ENCODE results near the gene ZNF768.
"Not testable (repeated sequence)": the region's sequence is repeated elsewhere in the genome, so short reads cannot be mapped to it uniquely, and the experiment has no call there.

ZNF768 gene

DNA sequence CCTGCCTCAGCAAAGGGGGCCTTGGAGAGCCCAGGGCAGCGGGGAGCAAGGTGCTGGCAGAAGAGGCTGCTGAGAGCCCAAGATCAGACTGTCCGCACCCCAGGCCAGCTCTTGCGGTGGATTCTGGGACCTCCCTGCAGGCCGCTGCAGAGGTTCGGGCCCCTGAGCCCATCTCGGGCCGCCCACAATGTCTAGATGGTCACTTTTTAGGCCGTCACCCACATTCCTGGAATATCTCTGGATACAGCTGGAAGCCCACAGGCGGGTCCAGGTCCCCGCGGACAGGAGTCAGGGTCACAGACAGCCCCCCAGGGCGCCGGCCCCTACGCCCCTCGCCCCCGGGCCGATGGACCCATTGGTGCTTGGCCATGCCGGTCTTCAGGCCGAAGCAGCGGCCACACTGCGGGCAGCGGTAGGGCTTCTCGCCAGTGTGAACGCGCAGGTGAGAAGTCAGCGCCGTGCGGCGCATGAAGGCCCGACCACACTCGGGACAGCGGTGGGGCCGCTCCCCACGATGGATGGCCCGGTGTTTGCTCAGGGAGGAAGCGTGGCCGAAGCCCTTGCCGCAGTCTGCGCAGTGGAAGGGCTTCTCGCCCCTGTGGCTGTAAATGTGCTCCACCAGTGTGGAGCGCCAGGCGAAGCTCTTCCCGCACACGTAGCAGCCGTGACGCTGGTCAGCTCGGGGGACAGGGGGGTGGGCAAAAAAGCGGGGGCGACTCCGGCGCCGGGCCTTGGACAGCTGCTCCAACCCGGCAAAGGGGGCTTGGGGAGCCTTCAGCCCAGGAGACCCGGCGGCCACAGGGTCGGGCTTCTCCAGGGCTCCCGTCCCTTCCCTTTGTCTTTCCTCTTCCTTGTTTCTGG is 6.1 kb upstream of the ZNF768 start:
- no peak for DNase-seq

DNA sequence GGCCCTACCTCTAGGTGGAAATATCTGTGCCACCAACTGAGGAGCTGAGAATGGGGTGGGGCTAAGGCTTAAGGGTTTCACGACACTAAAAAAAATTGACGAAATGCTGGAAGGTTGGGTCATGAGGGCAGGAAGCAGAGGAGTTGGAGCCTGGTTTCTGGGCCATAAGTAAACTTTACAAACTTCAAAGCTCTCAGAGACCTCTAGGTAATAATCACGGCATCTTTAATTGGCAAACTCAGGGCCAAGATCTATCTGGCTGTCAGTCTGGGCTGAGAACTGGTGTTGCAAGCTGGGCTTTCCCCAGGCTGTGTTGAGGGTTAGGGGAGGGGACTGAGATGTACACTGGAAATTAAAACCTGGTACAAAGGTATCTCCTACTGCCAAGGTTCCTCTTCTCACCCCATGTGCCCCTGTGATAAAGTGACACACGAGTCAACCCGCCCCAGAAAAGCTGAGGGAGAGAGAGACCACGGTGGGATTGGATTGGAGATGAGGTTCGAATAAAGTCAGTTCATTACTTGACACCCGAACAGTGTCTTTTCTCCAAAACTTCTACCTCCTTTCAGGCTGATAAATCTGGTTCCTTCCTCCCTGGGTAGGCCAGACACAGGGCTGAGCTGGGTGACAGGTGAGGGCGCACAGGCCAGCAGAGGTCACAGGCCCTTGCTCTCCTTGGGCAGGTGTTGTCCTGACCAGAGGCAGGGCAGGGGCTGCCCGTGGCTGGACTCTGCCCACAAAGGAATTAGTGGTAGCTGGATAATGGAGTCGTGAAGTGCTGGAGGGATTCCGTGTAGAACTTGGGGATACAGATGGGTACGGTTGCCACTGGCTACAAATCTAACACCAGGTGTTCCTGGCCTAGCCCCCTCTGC is 4.0 kb upstream of the ZNF768 start:
- DNase-seq, result no peak

DNA sequence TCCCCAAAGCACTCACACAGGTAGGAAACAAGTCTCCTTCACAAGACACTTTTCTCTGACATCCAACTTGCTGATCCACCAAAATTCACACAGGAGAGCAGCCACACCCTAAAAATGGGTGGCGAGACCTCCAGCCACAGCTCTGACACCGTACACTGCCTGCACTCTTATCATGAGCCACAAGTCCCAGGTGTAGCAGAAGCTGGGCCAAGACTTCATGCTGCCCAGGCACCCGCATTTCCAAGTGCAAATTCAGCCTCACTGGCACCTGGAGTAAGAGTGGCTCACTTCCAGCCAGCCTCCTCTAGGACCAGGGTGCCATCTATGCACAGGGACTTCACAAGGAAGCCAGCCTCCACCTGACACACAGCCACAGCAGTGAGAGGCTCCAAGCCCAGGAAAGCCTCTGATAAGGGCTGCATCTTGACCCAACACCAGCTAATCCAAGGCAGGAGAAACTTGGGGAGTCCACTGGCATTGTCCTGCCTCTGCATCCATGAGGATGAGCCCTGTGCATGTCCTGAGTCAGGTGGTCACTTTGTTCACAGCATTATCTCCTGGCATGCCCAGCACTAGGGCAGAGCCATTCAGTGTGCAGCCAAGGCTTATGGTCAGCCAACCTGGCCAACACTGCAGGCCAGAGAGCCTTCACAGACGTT is 2.6 kb upstream of the ZNF768 start:
- DNase-seq, result no peak

- DNase-seq, result peak; percentile 50
Measured at GRCh38 chr16:30527635-30528178, 1.3 kb upstream of the ZNF768 start.

DNA sequence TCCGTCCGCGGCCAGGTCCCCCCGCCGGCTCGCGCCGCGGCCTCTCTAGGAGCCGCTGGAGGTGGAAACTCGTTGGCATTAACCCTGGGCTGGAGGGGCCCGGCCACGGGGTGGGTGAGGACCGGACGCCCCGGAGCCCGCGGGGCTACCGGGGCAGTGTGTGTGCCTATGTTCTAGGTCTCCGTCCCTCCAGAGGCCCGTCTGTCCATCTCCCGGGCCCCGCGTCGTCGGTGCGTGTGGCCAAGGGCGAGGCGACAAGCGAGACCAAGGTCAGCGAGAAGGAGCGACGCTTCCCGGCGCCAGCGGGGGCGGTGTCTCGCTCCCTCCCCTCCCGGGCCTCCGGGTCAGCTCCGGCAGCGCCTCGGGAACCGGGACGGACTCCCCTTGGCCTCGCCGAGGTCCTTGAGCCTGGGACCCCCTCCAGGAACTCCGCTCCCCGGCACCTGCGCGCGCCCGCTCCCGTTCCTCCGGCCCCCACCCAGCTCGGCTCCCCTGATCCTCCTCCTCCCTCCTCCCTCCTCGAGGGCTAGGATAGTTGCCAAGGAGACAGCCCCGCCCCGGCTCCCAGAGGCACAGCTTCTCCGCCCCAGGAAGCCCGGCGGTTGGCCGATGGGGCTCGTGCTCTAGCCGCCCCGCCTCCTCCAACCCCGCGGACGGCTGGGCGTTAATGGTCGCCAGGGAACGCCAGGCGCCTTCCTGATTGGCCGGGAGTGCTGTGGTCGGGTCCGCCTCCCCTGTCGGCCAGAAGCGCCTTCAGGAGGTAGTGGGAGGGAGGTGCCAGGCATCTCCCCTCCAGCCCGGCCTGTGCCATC is 663 bp upstream of the ZNF768 start:
- peak; percentile 94 for DNase-seq

- no peak for DNase-seq
Measured at GRCh38 chr16:30525844-30526136, 576 bp downstream of the ZNF768 start.

- DNase-seq, result no peak
Measured at GRCh38 chr16:30524575-30525568, 1.5 kb downstream of the ZNF768 start.

DNA sequence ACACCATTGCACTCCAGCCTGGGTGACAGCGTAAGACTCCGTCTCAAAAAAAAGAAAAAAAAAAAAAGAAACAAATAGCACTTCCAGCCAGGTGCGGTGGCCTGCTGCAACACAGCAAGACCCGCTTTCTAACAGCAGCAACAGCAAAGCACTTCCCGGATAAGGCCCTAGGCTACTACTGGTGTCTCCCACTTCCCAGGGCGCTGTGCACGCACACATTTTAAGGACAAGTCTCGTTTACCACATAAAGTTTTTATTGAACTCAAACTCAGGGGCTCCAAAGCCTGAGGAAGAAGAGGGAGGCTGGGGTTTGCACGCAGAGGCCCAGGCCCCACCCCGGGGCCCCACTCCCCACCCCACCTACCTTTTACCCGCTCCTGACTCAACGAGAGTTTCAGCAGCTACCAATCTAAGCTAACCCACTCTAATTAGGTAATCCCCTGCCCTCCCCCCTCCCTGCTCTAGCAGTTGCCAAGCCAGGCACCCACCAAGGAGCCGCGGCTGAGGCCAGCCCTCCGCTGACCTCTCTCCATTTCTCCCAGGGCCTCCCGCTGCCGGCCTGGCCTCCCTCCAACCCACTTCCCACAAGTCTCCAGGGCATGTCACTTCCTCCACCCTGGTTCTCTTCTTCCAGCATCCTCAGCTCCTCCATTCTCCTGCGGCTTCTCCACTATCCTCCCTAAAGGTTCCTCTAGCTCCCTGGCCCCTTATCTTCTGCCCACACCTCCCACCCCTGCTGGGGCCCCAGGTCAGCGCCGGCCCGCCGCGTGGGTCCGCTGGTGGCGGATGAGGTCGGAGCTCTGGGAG is 2.4 kb downstream of the ZNF768 start:
- no peak for DNase-seq

DNA sequence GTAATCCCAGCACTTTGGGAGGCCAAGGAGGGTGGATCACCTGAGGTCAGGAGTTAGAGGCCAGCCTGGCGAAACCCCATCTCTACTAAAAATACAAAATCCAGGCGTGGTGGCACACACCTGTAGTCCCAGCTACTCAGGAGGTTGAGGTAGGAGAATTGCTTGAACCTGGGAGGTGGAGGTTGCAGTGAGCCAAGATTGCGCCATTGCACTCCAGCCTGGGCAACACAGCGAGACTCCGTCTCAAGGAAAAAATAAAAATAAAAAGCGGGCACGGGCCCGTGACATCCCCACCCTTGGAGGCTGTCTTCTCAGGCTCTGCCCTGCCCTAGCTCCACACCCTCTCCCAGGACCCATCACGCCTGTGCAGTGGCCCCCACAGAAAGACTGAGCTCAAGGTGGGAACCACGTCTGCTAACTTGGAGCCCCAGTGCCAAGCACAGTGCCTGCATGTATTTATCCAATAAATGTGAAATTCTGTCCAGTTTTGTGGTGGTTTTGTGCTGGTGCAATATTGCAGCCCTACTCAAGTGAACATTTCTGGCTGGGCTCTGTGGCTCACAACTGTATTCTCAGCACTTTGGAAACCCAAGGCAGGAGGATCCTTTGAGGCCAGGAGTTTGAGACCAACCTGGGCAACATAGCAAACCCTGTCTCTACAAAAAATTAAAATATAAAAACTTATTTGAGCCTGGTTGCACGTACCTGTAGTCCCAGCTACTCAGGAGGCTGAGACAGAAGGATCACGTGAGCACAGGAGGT is 3.5 kb downstream of the ZNF768 start:
- not testable (repeated sequence) for DNase-seq

GRCh38 chr16:30521873-30522641 is 4.3 kb downstream of the ZNF768 start:
- peak; percentile 2 for DNase-seq

DNA sequence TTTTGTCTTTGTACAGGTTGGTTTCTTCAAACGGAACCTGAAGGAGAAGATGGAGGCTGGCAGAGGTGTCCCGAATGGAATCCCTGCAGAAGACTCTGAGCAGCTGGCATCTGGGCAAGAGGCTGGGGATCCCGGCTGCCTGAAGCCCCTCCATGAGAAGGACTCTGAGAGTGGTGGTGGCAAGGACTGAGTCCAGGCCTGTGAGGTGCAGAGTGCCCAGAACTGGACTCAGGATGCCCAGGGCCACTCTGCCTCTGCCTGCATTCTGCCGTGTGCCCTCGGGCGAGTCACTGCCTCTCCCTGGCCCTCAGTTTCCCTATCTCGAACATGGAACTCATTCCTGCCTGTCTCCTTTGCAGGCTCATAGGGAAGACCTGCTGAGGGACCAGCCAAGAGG is 4.9 kb downstream of the ZNF768 start:
- no peak for DNase-seq

DNA sequence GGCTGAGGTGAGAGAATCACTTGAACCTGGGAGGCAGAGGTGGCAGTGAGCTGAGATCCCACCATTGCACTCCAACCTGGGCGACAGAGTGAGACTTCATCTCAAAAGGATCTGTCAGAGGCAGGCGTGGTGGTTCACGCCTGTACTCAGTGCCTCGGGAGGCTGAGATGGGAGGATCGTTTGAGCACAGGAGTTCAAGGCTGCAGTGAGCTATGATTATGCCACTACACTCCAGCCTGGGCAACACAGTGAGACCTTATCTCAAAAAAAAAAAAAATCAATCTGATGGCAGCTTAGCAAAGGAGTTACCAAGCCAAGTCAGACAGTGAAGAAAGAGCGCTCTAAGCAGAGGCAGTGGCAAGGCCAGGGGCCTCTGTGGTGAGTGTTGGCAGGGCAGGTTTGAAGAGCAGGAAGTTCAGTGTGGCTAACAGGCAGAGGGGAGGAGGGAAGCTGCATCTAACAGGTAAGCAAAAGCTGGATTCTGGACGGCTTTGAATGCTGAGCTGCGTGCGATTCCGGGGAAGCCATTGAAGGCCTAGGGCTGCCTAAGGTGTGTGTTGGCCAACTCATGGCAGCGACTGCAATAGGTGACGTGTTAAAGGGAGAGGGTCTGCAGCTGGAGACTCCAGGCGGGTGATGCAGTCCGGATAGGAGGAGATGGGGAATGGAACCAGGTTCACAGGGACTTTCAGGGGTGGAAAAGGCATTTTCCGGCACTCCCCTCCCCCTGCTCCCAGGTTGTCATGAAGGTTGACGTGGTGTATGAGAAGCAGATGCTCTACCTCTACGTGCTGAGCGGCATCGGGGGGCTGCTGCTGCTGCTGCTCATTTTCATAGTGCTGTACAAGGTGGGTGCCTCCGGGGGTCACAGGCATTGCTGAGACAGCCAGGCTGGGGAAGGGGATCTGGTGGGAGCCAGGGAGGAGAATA is 7.0 kb downstream of the ZNF768 start:
- no peak for DNase-seq

DNA sequence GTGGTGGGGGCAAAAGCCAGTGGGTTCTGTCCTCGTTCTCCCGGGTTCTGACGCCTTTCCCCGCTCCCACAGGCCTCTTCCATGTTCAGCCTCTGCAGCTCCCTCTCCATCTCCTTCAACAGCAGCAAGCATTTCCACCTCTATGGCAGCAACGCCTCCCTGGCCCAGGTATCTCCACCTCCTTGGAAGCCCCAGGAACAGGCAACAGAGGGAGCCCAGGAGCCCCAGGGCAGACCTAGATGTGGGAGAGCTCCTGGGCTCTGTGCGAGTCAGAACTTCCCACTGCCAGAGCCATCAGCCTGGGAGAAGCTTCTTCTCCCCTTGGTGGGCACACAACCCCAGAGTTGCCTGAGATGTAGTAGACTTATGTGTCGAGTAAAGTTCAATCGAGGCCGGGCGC is 7.8 kb downstream of the ZNF768 start:
- no peak for DNase-seq

DNA sequence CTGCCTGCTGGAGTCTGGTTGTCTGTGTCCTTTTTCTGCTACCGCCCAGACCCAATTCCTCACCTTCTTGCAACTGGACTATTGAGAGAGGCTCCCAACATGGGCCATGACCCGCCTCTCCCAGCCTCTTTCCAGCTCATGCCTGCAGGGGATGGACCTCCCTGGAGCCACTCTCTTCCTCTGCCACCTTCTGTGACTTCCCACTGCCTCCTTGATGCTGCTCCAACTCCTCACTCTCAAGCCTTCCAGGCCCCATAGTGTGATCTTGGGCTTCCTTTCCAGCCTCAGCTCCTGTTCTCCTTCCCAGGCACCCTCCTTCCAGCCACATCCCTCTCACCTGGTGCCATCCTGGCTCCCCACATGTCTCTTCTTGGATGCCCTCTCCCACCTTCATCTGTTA is 11.1 kb downstream of the ZNF768 start:
- DNase-seq, result no peak

DNA sequence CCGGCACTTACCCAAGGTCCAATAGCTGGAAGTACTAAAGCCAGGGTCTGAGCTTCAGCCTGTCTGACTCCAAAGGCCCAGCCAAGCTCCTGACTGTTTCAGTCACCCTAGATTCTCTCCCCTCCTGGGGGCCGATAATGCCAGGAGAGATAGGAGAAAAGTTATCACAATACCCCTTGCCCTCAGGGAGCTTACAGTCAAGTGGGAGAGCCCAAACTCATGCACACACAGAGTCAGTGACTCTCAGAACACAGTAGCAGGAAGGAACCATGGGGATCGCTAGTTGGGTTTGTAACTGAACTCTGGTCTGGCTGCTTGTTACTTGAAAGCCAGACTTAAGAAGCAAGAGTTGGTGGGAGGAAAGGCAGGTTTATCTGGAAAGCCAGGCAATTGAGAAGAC is 14.9 kb downstream of the ZNF768 start:
- no peak for DNase-seq

DNA sequence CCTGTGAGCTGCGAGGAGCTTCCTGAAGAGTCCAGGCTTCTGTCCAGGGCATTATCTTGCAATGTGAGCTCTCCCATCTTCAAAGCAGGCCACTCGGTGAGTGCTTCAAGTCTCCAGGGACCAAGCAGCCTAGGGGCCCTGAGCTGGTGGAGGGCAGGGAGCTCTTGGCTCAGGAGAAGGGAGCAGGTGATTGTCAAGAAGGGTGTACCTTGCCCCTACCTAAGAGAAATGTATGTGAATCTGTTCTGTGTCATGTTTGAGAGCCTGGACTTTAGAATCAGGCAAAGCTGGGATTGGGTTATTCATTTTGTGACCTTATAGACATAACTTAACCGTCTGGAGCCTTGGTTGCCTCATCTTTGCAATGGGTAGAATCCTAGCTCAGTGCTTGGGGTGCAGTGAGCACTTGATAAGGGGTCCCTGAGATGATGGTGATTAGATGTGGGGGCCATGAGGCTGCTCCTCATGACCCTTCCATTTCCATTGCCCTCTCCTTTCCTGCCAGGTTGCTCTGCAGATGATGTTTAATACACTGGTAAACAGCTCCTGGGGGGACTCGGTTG is 15.9 kb downstream of the ZNF768 start:
- DNase-seq, result no peak

GRCh38 chr16:30509081-30509765 is 17.1 kb downstream of the ZNF768 start:
- no peak for DNase-seq

All from NCI-H526 treated with DMSO at 0.1 percent for 48 hours (cell line).